ENCODE data around the gene PIP5KL1. TPM values are rescaled to one million over a fixed set of nuclear protein-coding genes. Genes with fewer than 3 reads are reported as not detected.

The PIP5KL1 gene
- total and polyA plus RNA-seq, 2 experiments from 2014 or later, result 13.4 to 19.5 TPM

- H3K4me1 ChIP-seq (ENCODE audit: insufficient read depth), result peaks cover 52% of the 10 kb centered on the region
Observed at GRCh38 chr9:127975376-127976315, 45.1 kb upstream of the PIP5KL1 start.

GRCh38 chr9:127974769-127975261 lies 44.2 kb upstream of the PIP5KL1 start:
- peaks cover 8% of the 10 kb centered on the region for H3F3A ChIP-seq (replicated peaks; ENCODE audit: low read depth)
- H3K27ac ChIP-seq (ENCODE audit: low read depth), result 0 out of 2 replicates have a peak overlapping the region, but pooled peaks have one; percentile 59
- H3K4me3 ChIP-seq, result no peak overlapping the region
- Mint-ChIP-seq H3K9me3 (no peaks in the 10 kb centered on the region), H3K36me3 (ENCODE audit: low read depth) (peaks cover 7% of the 10 kb centered on the region), H3K4me1 (peaks cover 80% of the 10 kb centered on the region), H3K4me3 (no peak overlapping the region; the same call in 2 of the 3 replicates), H3K27ac (0 out of 2 replicates have a peak overlapping the region, but pooled peaks have one; percentile 48), H3K27me3 (ENCODE audit: insufficient read depth, low read depth, poor library complexity) (peaks cover 30% of the 10 kb centered on the region)
- H3K4me1 ChIP-seq (ENCODE audit: insufficient read depth), result peaks cover 56% of the 10 kb centered on the region
- peak; percentile 2; the same call in 2 of the 3 replicates for ATAC-seq
- H3K27me3 ChIP-seq (ENCODE audit: insufficient read depth), result no peaks in the 10 kb centered on the region
- H3K36me3 ChIP-seq (ENCODE audit: insufficient read depth), result no peaks in the 10 kb centered on the region
- peaks cover 99% of the 10 kb centered on the region for H3K79me2 ChIP-seq (replicated peaks; ENCODE audit: insufficient read depth)
- H3K4me2 ChIP-seq, result no peak overlapping the region
- H2AFZ ChIP-seq, result no peak overlapping the region
- H4K20me1 ChIP-seq (replicated peaks; ENCODE audit: insufficient read depth), result peaks cover 36% of the 10 kb centered on the region
- no peaks in the 10 kb centered on the region for H3K9me2 ChIP-seq (ENCODE audit: insufficient read depth)
- no peak for DNase-seq (ENCODE audit: low spot score)
- TF ChIP-seq CREB1 (CRISPR knock-in tag; IDR thresholded peaks at IDR 0.05; ENCODE audit: low read depth) (no peak), NANOG (IDR thresholded peaks at IDR 0.05; ENCODE audit: borderline replicate concordance) (no peak), ZNF331 (CRISPR knock-in tag; IDR thresholded peaks at IDR 0.05; ENCODE audit: low read depth) (no peak), REST (IDR thresholded peaks at IDR 0.05; ENCODE audit: unreplicated experiment) (no peak)

More at GRCh38 chr9:127975376-127976315, 45.1 kb upstream of the PIP5KL1 start:
- Mint-ChIP-seq H3K4me3 (no peak overlapping the region; the same call in 2 of the 3 replicates), H3K27me3 (ENCODE audit: insufficient read depth, low read depth, poor library complexity) (peaks cover 28% of the 10 kb centered on the region), H3K4me1 (peaks cover 73% of the 10 kb centered on the region), H3K9me3 (no peaks in the 10 kb centered on the region), H3K27ac (peak overlapping the region; percentile 37; the same call in 1 of the 2 replicates), H3K36me3 (ENCODE audit: low read depth) (peaks cover 4% of the 10 kb centered on the region; the same call in 2 of the 3 replicates)
- no peak overlapping the region for H3K4me2 ChIP-seq
- no peak overlapping the region for H2AFZ ChIP-seq
- DNase-seq (ENCODE audit: low spot score) (no peak), ATAC-seq (no peak)
- peaks cover 95% of the 10 kb centered on the region for H3K79me2 ChIP-seq (replicated peaks; ENCODE audit: insufficient read depth)
- TF ChIP-seq EZH2phosphoT487 (IDR thresholded peaks at IDR 0.05; ENCODE audit: unreplicated experiment) (no peak), ZNF331 (CRISPR knock-in tag; IDR thresholded peaks at IDR 0.05; ENCODE audit: low read depth) (no peak), REST (IDR thresholded peaks at IDR 0.05; ENCODE audit: unreplicated experiment) (no peak), CREB1 (CRISPR knock-in tag; IDR thresholded peaks at IDR 0.05; ENCODE audit: low read depth) (no peak)
- peaks cover 35% of the 10 kb centered on the region for H4K20me1 ChIP-seq (replicated peaks; ENCODE audit: insufficient read depth)
- no peak overlapping the region for H3K4me3 ChIP-seq
- no peaks in the 10 kb centered on the region for H3K36me3 ChIP-seq (ENCODE audit: insufficient read depth)
- H3F3A ChIP-seq (replicated peaks; ENCODE audit: low read depth), result peaks cover 10% of the 10 kb centered on the region
- H3K9me2 ChIP-seq (ENCODE audit: insufficient read depth), result no peaks in the 10 kb centered on the region
- no peak overlapping the region for H3K27ac ChIP-seq (ENCODE audit: low read depth)
- H3K27me3 ChIP-seq (ENCODE audit: insufficient read depth), result no peaks in the 10 kb centered on the region
